GM10248 (cell line): ENCODE data around the gene FAM222A.

ENCODE experiments used
- CTCF ChIA-PET: fragments of 300-600 bp; sonication (Branson Sonifier 250); formaldehyde crosslinking; extraction: SDS; loops from one replicate; lab custom pipeline; 2021; ENCODE audit warnings: antibody characterized with exemption; lab: Yijun Ruan, JAX
- POLR2A ChIA-PET: fragments of 350-650 bp; sonication (Branson Sonifier 250); formaldehyde crosslinking; extraction: SDS; loops from one replicate; lab custom pipeline; 2020; ENCODE audit warnings: antibody characterized with exemption; lab: Yijun Ruan, JAX
- DNase-seq: peaks from one replicate; pipeline ENCODE4 v3.0.0; 2012; ENCODE audit errors: extremely low spot score
- CTCF ChIP-seq: IDR thresholded peaks from 2 replicates; pipeline ENCODE4 v1.5.1; 2012; ENCODE audit warnings: mild to moderate bottlenecking, low read depth; ENCODE audit errors: extremely low read depth, missing control alignments, control extremely low read depth

FAM222A gene

DNA sequence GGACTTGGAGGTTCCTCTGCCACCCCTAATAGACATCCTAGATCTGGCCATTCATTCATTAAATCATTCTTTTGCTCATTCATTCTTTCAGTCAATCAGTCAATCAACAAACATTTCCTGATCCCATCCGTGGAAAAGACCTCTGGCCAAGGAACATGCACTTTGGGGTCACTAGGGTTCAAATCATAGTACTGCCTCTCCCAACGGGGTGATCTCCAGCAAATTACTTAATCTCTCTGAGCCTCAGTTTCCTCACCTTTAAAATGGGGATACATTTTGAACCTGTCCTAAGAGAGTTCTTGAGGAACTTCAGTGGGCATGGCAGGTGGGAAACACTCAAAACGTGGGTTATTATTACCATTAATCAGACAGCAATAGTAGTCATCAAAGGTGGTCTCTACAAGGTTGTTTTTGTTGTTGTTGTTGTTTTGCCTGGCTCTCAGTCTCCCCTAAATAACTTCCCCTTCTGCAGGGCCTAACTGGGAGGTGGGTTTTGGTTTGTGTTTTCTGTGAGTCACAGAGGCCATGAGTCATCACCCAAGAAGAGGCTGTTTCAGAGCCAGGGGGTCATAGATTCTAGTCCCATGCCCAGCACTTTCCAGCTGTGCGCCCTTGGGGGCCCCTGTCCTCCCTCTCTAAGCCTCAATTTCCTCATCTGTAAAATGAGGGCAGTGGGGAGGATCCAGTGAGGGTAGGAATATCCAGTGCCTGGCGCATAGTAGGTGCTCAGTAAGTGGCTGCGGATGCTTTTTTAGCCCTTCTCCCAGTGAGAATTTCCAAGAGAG, 16.9 kb upstream of the FAM222A start:
- no peak for DNase-seq
- CTCF ChIA-PET = no interaction called here
- POLR2A ChIA-PET = no interaction called here
- no peak for TF ChIP-seq CTCF

DNA sequence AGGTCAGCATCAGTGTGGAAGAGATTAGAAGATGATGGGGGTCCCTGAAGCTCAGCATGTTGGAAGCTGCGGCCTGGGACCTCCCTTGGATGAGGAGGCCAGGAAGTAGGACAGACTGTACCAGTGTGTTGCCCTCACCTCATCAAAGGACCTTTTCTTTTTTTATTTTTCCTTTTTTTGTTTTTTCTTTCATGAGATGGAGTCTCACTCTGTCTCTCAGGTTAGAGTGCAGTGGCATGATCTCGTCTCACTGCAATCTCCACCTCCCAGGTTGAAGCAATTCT, 16.4 kb upstream of the FAM222A start:
- POLR2A ChIA-PET = no interaction called here
- CTCF ChIA-PET = no interaction called here
- no peak for DNase-seq
- TF ChIP-seq CTCF = no peak

GRCh38 chr12:109697877-109698468, 15.7 kb upstream of the FAM222A start:
- CTCF ChIA-PET = no interaction called here
- no peak for TF ChIP-seq CTCF
- POLR2A ChIA-PET = no interaction called here
- DNase-seq = no peak

- POLR2A ChIA-PET = no interaction called here
- CTCF ChIA-PET = no interaction called here
- TF ChIP-seq CTCF = no peak
- DNase-seq = no peak
Observed at GRCh38 chr12:109698820-109699219, 14.8 kb upstream of the FAM222A start.

- ChIA-PET POLR2A (no interaction called here), CTCF (no interaction called here)
- no peak for TF ChIP-seq CTCF
- DNase-seq = no peak
Observed at GRCh38 chr12:109701064-109701463, 12.6 kb upstream of the FAM222A start.

DNA sequence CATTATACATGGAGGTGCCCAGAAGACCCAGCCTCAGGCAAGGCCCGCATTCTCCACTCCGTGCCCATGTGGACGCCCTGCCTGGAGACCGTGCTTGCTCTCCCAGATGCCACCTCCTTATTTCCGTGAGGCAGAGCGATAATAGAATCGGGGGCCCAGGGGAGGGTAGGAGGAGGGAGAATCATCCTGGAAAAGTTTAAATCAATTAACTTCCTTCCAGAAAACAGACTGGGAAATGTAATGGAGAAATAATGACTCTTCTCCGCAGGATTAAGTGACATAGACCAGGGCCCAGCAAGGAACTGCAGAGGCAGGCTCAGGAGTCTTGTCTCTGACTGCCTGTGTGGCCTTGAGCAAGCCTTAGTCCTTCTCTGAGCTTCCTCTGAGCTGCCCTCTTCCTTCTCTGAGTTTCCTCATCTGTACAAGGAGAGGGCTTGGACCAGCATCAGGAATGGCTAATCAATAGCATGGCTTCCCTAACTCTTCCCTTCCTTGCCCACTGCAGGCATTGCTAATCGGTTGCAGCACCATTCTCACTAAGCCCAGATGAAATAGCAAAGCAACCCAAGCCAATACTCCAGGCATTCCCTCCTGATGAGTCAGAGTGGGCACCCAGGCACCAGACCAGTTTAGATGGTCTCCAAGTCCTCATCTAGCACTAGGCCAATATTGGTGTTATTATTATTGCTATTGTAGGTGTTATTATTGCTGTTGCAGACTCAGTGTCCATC, 11.3 kb upstream of the FAM222A start:
- CTCF ChIA-PET = no interaction called here
- DNase-seq = no peak
- no peak for TF ChIP-seq CTCF
- POLR2A ChIA-PET = no interaction called here
